ENCODE results near the gene DTNBP1.

- no peak for TF ChIP-seq RCOR1 (IDR thresholded peaks at IDR 0.05; ENCODE audit: insufficient replicate concordance, low read length)
- TF ChIP-seq CTCF (conservative IDR thresholded peaks at IDR 0.05; ENCODE audit: low read depth, low read length) = no peak
- no peak for TF ChIP-seq CEBPB (IDR thresholded peaks at IDR 0.05; ENCODE audit: low read depth, low read length)
- TF ChIP-seq POLR2A (IDR thresholded peaks at IDR 0.05; ENCODE audit: low read depth, low read length) = no peak
- no peak for TF ChIP-seq SMC3 (IDR thresholded peaks at IDR 0.05; ENCODE audit: low read depth, low read length)
- TF ChIP-seq FOS (IDR thresholded peaks at IDR 0.05; ENCODE audit: low read depth, low read length) = no peak
- TF ChIP-seq MXI1 (IDR thresholded peaks at IDR 0.05; ENCODE audit: borderline replicate concordance, low read depth, low read length) = no peak
- no peak for TF ChIP-seq USF2 (IDR thresholded peaks at IDR 0.05; ENCODE audit: low read depth, low read length)
- TF ChIP-seq RAD21 (IDR thresholded peaks at IDR 0.05; ENCODE audit: low read length) = no peak
Observed at GRCh38 chr6:15618685-15619084, 44.1 kb downstream of the DTNBP1 start.
